Stimulated activated CD4-positive, alpha-beta T cell treated with anti-CD3 and anti-CD28 coated beads, TNF-alpha, amount 100 ng/mL, for 48 hours (primary cell): ENCODE data around the gene ASGR2.
"Not testable (repeated sequence)": the region's sequence is repeated elsewhere in the genome, so short reads cannot be mapped to it uniquely, and the experiment has no call there.

Experiments used
- DNase-seq, 3 donors: peaks; one replicate each; pipeline ENCODE4 v3.0.0-alpha.2; 2020; ENCODE audit warnings: low read depth in 3 of 3

The ASGR2 gene

GRCh38 chr17:7114241-7114874 is at the start of gene ASGR2:
Gene ASGR2 (minus strand): TSS chr17:7114822. CDS start chr17:7114240, 582 bp downstream.
- no peak for DNase-seq

GRCh38 chr17:7159571-7159970 is 44.9 kb upstream of the ASGR2 start:
- DNase-seq = not testable (repeated sequence)

- not testable (repeated sequence) for DNase-seq
Measured at GRCh38 chr17:7158424-7158823, 43.8 kb upstream of the ASGR2 start.

- no peak for DNase-seq
Measured at GRCh38 chr17:7156342-7156940, 41.8 kb upstream of the ASGR2 start.

- DNase-seq = no peak
Measured at GRCh38 chr17:7147772-7148171, 33.1 kb upstream of the ASGR2 start.

- no peak for DNase-seq
Measured at GRCh38 chr17:7146115-7146514, 31.5 kb upstream of the ASGR2 start.

GRCh38 chr17:7144213-7144612 is 29.6 kb upstream of the ASGR2 start:
- no peak for DNase-seq

- DNase-seq = no peak
Measured at GRCh38 chr17:7141824-7142223, 27.2 kb upstream of the ASGR2 start.

- no peak for DNase-seq
Measured at GRCh38 chr17:7139400-7139799, 24.8 kb upstream of the ASGR2 start.

- DNase-seq = no peak
Measured at GRCh38 chr17:7138800-7139381, 24.3 kb upstream of the ASGR2 start.

- no peak for DNase-seq
Measured at GRCh38 chr17:7137171-7137943, 22.7 kb upstream of the ASGR2 start.

- peak; percentile 43 to 72 (median 60) for DNase-seq
Measured at GRCh38 chr17:7136266-7136877, 21.8 kb upstream of the ASGR2 start.

GRCh38 chr17:7133916-7134315 is 19.3 kb upstream of the ASGR2 start:
- DNase-seq = no peak

GRCh38 chr17:7133424-7133823 is 18.8 kb upstream of the ASGR2 start:
- DNase-seq = peak in 2 of 3 donors; percentile 3 to 33

GRCh38 chr17:7132511-7133094 is 18.0 kb upstream of the ASGR2 start:
- DNase-seq = peak in 2 of 3 donors; percentile 26 to 27

- no peak for DNase-seq
Measured at GRCh38 chr17:7131423-7131791, 16.8 kb upstream of the ASGR2 start.

GRCh38 chr17:7130621-7131422 is 16.2 kb upstream of the ASGR2 start:
- no peak for DNase-seq

GRCh38 chr17:7129311-7129710 is 14.7 kb upstream of the ASGR2 start:
- DNase-seq = no peak

GRCh38 chr17:7128160-7128559 is 13.5 kb upstream of the ASGR2 start:
- no peak for DNase-seq

- not testable (repeated sequence) for DNase-seq
Measured at GRCh38 chr17:7127501-7127900, 12.9 kb upstream of the ASGR2 start.

- DNase-seq = not testable (repeated sequence)
Measured at GRCh38 chr17:7126386-7126785, 11.8 kb upstream of the ASGR2 start.
